ENCODE results near the gene CAMTA1. TPM values are rescaled to one million over a fixed set of nuclear protein-coding genes. Genes with fewer than 3 reads are reported as not detected.

CAMTA1 gene
- total RNA-seq, 1 donor from 2014 or later = 77.6 TPM

DNA sequence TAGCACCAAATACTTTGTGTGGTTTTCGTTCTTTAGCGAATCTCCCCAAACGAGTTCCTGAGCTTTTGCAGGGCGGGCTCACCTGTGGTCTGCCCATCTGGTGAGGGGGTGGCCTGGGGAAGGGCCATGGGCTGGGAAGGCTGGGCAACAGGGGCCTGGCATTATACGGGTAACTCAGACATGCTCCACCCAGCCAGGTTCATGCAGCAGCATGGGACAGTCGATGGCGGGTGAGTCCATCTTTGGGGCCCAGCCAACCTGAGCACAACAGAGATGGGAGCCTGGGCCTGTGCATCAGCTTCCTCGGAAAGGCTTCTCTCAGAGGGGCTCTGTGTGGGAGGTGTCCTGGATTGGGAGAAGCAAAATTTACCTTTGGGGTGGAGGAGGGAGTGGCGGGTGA, 302.6 kb downstream of the CAMTA1 start:
- FAIRE-seq = no peak

GRCh38 chr1:7089497-7089896, 304.2 kb downstream of the CAMTA1 start:
- Mint-ChIP-seq H3K36me3 (ENCODE audit: low read depth, unreplicated experiment) (no peaks in the 10 kb centered on the region), H3K9me3 (ENCODE audit: unreplicated experiment) (peaks cover 2% of the 10 kb centered on the region), H3K27me3 (ENCODE audit: low read depth, unreplicated experiment) (peaks cover 64% of the 10 kb centered on the region), H3K27ac (ENCODE audit: unreplicated experiment) (no peak overlapping the region), H3K4me1 (ENCODE audit: low read depth, unreplicated experiment) (no peaks in the 10 kb centered on the region), H3K4me3 (ENCODE audit: unreplicated experiment) (no peak overlapping the region)
- H3K9ac ChIP-seq (ENCODE audit: low read length) = no peak overlapping the region
- TF ChIP-seq CTCF (IDR thresholded peaks at IDR 0.05; ENCODE audit: insufficient read depth, low read depth, low read length) (no peak), EZH2 (IDR thresholded peaks at IDR 0.05; ENCODE audit: insufficient read depth, low read length) (no peak)
- no peaks in the 10 kb centered on the region for H3K79me2 ChIP-seq (ENCODE audit: insufficient read depth, low read length)
- FAIRE-seq (no peak), DNase-seq (ENCODE audit: low read depth) (no peak)
- H2AFZ ChIP-seq (ENCODE audit: low read depth, low read length) = no peak overlapping the region
- no peaks in the 10 kb centered on the region for H4K20me1 ChIP-seq (ENCODE audit: insufficient read depth, low read length)
- H3K27me3 ChIP-seq (ENCODE audit: insufficient read depth, low read length) = peaks cover 11% of the 10 kb centered on the region
- H3K4me2 ChIP-seq (ENCODE audit: low read length) = no peak overlapping the region
- no peak overlapping the region for H3K27ac ChIP-seq (ENCODE audit: low read depth, low read length)
- no peak overlapping the region for H3K4me3 ChIP-seq (ENCODE audit: insufficient read depth, low read depth, low read length)
- no peaks in the 10 kb centered on the region for H3K4me1 ChIP-seq (ENCODE audit: insufficient read depth, low read length)
- H3K36me3 ChIP-seq (ENCODE audit: insufficient read depth, low read length) = no peaks in the 10 kb centered on the region
- H3K9me3 ChIP-seq (ENCODE audit: insufficient read depth, low read depth, low read length) = no peaks in the 10 kb centered on the region

More for the DNA sequence above, 302.6 kb downstream of the CAMTA1 start:
- DNase-seq (ENCODE audit: low read depth) = no peak
- Histone ChIP-seq H3K9ac (ENCODE audit: low read length) (no peak overlapping the region), H3K27me3 (ENCODE audit: insufficient read depth, low read length) (peaks cover 6% of the 10 kb centered on the region), H2AFZ (ENCODE audit: low read depth, low read length) (no peak overlapping the region), H3K79me2 (ENCODE audit: insufficient read depth, low read length) (no peaks in the 10 kb centered on the region), H4K20me1 (ENCODE audit: insufficient read depth, low read length) (no peaks in the 10 kb centered on the region), H3K4me2 (ENCODE audit: low read length) (no peak overlapping the region), H3K36me3 (ENCODE audit: insufficient read depth, low read length) (no peaks in the 10 kb centered on the region), H3K4me3 (ENCODE audit: insufficient read depth, low read depth, low read length) (no peak overlapping the region), H3K4me1 (ENCODE audit: insufficient read depth, low read length) (no peaks in the 10 kb centered on the region), H3K27ac (ENCODE audit: low read depth, low read length) (no peak overlapping the region), H3K9me3 (ENCODE audit: insufficient read depth, low read depth, low read length) (no peaks in the 10 kb centered on the region)
- peaks cover 55% of the 10 kb centered on the region for H3K27me3 Mint-ChIP-seq (ENCODE audit: low read depth, unreplicated experiment)
- no peaks in the 10 kb centered on the region for H3K4me1 Mint-ChIP-seq (ENCODE audit: low read depth, unreplicated experiment)
- peaks cover 2% of the 10 kb centered on the region for H3K9me3 Mint-ChIP-seq (ENCODE audit: unreplicated experiment)
- H3K4me3 Mint-ChIP-seq (ENCODE audit: unreplicated experiment) = no peak overlapping the region
- no peak overlapping the region for H3K27ac Mint-ChIP-seq (ENCODE audit: unreplicated experiment)
- H3K36me3 Mint-ChIP-seq (ENCODE audit: low read depth, unreplicated experiment) = no peaks in the 10 kb centered on the region
- TF ChIP-seq CTCF (IDR thresholded peaks at IDR 0.05; ENCODE audit: insufficient read depth, low read depth, low read length) (no peak), EZH2 (IDR thresholded peaks at IDR 0.05; ENCODE audit: insufficient read depth, low read length) (no peak)

DNA sequence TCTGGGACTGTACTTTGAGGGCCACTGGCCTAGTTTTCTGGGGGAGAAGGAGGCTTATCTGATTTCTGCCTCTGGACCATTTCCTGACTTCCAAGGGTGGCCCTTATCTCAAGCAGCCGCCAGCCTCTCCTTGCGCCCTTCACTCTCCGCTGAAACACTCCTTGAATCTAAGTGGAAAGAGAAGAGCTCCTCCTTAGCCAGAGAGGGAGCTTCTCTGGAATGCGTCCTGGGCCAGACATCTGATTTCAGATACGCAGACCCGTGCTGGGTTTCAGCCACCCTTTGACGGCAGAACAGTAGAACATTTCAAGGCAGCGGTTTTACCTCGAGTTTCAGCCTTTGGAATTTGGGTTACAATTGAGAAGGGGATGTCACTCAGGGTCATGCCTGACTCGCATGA, 308.0 kb downstream of the CAMTA1 start:
- Histone ChIP-seq H3K9me3 (ENCODE audit: insufficient read depth, low read depth, low read length) (no peaks in the 10 kb centered on the region), H3K27ac (ENCODE audit: low read depth, low read length) (no peak overlapping the region), H3K4me3 (ENCODE audit: insufficient read depth, low read depth, low read length) (no peak overlapping the region), H3K9ac (ENCODE audit: low read length) (no peak overlapping the region), H3K36me3 (ENCODE audit: insufficient read depth, low read length) (no peaks in the 10 kb centered on the region), H4K20me1 (ENCODE audit: insufficient read depth, low read length) (no peaks in the 10 kb centered on the region), H3K4me2 (ENCODE audit: low read length) (no peak overlapping the region), H3K27me3 (ENCODE audit: insufficient read depth, low read length) (peaks cover 23% of the 10 kb centered on the region), H3K4me1 (ENCODE audit: insufficient read depth, low read length) (no peaks in the 10 kb centered on the region), H2AFZ (ENCODE audit: low read depth, low read length) (no peak overlapping the region), H3K79me2 (ENCODE audit: insufficient read depth, low read length) (no peaks in the 10 kb centered on the region)
- H3K9me3 Mint-ChIP-seq (ENCODE audit: unreplicated experiment) = peaks cover 5% of the 10 kb centered on the region
- H3K4me1 Mint-ChIP-seq (ENCODE audit: low read depth, unreplicated experiment) = no peaks in the 10 kb centered on the region
- FAIRE-seq (no peak), DNase-seq (ENCODE audit: low read depth) (no peak)
- no peak overlapping the region for H3K27ac Mint-ChIP-seq (ENCODE audit: unreplicated experiment)
- H3K4me3 Mint-ChIP-seq (ENCODE audit: unreplicated experiment) = no peak overlapping the region
- peaks cover 71% of the 10 kb centered on the region for H3K27me3 Mint-ChIP-seq (ENCODE audit: low read depth, unreplicated experiment)
- H3K36me3 Mint-ChIP-seq (ENCODE audit: low read depth, unreplicated experiment) = no peaks in the 10 kb centered on the region
- TF ChIP-seq CTCF (IDR thresholded peaks at IDR 0.05; ENCODE audit: insufficient read depth, low read depth, low read length) = no peak
- no peak for TF ChIP-seq EZH2 (IDR thresholded peaks at IDR 0.05; ENCODE audit: insufficient read depth, low read length)

Measured in astrocyte (in vitro differentiated cells and primary cell).